WTC11 (cell line): ENCODE data around the gene PPP5C.

Source experiments
- CBFB ChIP-seq: sonication (generic); formaldehyde crosslinking; IDR thresholded peaks from 2 replicates; pipeline ENCODE4 v1.8.1; 2022; ENCODE audit warnings: mild to moderate bottlenecking, low read depth, missing genetic modification reagents
- IRF2 ChIP-seq: sonication (generic); formaldehyde crosslinking; IDR thresholded peaks from 2 replicates; pipeline ENCODE4 v1.8.0; 2022; ENCODE audit warnings: low read depth, missing genetic modification reagents, borderline replicate concordance
- SOX15 ChIP-seq: fragments of 250-450 bp; sonication (Bioruptor Pico); IDR thresholded peaks from 2 replicates; pipeline ENCODE4 v1.9.0; 2021; ENCODE audit warnings: mild to moderate bottlenecking
- TF ChIP-seq, protein P1 (sequence below): sonication (generic); formaldehyde crosslinking; IDR thresholded peaks from 2 replicates; pipeline ENCODE4 v1.8.1; 2023; ENCODE audit warnings: mild to moderate bottlenecking, missing genetic modification reagents
- TF ChIP-seq, protein P2 (sequence below): sonication (generic); formaldehyde crosslinking; IDR thresholded peaks from 2 replicates; pipeline ENCODE4 v1.8.1; 2023; ENCODE audit warnings: mild to moderate bottlenecking, missing genetic modification reagents, moderate library complexity
- TF ChIP-seq, protein P3 (sequence below): sonication (generic); formaldehyde crosslinking; IDR thresholded peaks from 2 replicates; pipeline ENCODE4 v1.8.0; 2022; ENCODE audit warnings: mild to moderate bottlenecking, missing genetic modification reagents
- TF ChIP-seq, protein P4 (sequence below): sonication (generic); formaldehyde crosslinking; IDR thresholded peaks from 2 replicates; pipeline ENCODE4 v1.8.1; 2022; ENCODE audit warnings: mild to moderate bottlenecking, moderate library complexity, missing genetic modification reagents

DNA sequence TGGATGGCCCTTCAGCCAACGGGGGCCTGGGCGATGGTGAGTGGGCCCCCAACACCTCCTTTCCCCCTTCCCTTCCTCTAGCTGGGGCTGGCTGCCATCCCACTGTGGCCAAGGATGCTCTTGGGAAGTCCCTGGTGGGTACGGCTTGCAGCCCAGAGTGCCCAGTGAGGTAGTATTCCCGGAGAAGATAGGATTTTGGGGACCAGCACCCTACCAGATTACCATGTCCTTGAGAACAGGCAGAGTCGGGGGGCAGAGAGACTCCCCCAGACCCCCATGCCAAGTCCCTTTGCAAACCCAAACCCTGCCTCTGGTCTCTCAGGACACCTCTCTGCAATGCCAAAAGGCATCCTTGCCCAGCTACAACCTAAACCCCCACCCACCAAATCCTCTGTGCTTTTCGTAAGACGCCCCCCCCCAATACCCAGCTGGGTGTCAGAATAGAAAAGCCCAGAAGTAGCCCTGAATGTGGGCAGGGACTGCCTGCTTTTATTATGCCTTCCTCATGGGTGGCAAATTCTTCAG lies 48.3 kb upstream of the PPP5C start:
- TF ChIP-seq SOX15 (CRISPR knock-in tag) (no peak), CBFB (no peak), IRF2 (no peak)
- TF ChIP-seq, protein P1, sequence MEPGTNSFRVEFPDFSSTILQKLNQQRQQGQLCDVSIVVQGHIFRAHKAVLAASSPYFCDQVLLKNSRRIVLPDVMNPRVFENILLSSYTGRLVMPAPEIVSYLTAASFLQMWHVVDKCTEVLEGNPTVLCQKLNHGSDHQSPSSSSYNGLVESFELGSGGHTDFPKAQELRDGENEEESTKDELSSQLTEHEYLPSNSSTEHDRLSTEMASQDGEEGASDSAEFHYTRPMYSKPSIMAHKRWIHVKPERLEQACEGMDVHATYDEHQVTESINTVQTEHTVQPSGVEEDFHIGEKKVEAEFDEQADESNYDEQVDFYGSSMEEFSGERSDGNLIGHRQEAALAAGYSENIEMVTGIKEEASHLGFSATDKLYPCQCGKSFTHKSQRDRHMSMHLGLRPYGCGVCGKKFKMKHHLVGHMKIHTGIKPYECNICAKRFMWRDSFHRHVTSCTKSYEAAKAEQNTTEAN (CRISPR knock-in tag): no peak
- TF ChIP-seq, protein P2, sequence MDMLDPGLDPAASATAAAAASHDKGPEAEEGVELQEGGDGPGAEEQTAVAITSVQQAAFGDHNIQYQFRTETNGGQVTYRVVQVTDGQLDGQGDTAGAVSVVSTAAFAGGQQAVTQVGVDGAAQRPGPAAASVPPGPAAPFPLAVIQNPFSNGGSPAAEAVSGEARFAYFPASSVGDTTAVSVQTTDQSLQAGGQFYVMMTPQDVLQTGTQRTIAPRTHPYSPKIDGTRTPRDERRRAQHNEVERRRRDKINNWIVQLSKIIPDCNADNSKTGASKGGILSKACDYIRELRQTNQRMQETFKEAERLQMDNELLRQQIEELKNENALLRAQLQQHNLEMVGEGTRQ (CRISPR knock-in tag): no peak
- TF ChIP-seq, protein P3, sequence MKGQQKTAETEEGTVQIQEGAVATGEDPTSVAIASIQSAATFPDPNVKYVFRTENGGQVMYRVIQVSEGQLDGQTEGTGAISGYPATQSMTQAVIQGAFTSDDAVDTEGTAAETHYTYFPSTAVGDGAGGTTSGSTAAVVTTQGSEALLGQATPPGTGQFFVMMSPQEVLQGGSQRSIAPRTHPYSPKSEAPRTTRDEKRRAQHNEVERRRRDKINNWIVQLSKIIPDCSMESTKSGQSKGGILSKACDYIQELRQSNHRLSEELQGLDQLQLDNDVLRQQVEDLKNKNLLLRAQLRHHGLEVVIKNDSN (CRISPR knock-in tag): no peak
- TF ChIP-seq, protein P4, sequence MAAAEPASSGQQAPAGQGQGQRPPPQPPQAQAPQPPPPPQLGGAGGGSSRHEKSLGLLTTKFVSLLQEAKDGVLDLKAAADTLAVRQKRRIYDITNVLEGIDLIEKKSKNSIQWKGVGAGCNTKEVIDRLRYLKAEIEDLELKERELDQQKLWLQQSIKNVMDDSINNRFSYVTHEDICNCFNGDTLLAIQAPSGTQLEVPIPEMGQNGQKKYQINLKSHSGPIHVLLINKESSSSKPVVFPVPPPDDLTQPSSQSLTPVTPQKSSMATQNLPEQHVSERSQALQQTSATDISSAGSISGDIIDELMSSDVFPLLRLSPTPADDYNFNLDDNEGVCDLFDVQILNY (CRISPR knock-in tag): no peak
